HepG2 (cell line): ENCODE data around the gene GSK3A. TPM values are rescaled to one million over a fixed set of nuclear protein-coding genes. Genes with fewer than 3 reads are reported as not detected.

Experiments used
- CHD4 ChIP-seq: fragments of 200-600 bp; sonication (generic); IDR thresholded peaks from 2 replicates; pipeline ENCODE4 v1.7.0; 2017; ENCODE audit warnings: mild to moderate bottlenecking, low read length, borderline replicate concordance
- FLYWCH1 ChIP-seq: sonication (generic); formaldehyde crosslinking; IDR thresholded peaks from 2 replicates; pipeline ENCODE4 v1.8.1; 2023; ENCODE audit warnings: mild to moderate bottlenecking, missing genetic modification reagents
- FOXA3 ChIP-seq: IDR thresholded peaks from 2 replicates; pipeline ENCODE4 v1.6.1; 2016; ENCODE audit warnings: missing genetic modification reagents, missing compliant biosample characterization
- NR2F6 ChIP-seq, 2 experiments: IDR thresholded peaks; 2 replicates each; pipeline ENCODE4 v1.6.1; 2016; ENCODE audit warnings: antibody characterized with exemption in 1 of 2, mild to moderate bottlenecking in 1 of 2
- STAT5B ChIP-seq: sonication (generic); formaldehyde crosslinking; IDR thresholded peaks from 2 replicates; pipeline ENCODE4 v1.4.0; 2020; ENCODE audit warnings: missing genetic modification reagents
- SUZ12 ChIP-seq: fragments of 150-350 bp; IDR thresholded peaks from 2 replicates; pipeline ENCODE4 v1.6.1; 2014; ENCODE audit warnings: low read depth, low read length
- ZBTB21 ChIP-seq: sonication (generic); formaldehyde crosslinking; IDR thresholded peaks from 2 replicates; pipeline ENCODE4 v1.4.0; 2020; ENCODE audit warnings: missing genetic modification reagents
- ZFP82 ChIP-seq: sonication (generic); formaldehyde crosslinking; IDR thresholded peaks from 2 replicates; pipeline ENCODE4 v1.5.1; 2020; ENCODE audit warnings: mild to moderate bottlenecking, missing genetic modification reagents, borderline replicate concordance
- ZHX2 ChIP-seq, 2 experiments: sonication (generic) in 1 of 2; formaldehyde crosslinking in 1 of 2; IDR thresholded peaks; 2 replicates each; pipeline versions ENCODE4 v1.6.1 to v1.9.0; 2014 to 2022; ENCODE audit warnings: antibody characterized with exemption in 1 of 2, borderline replicate concordance in 1 of 2, inconsistent platforms in 1 of 2, low read depth in 1 of 2, missing genetic modification reagents in 1 of 2
- ZNF326 ChIP-seq: sonication (generic); formaldehyde crosslinking; IDR thresholded peaks from 2 replicates; pipeline ENCODE4 v1.4.0; 2020; ENCODE audit warnings: missing genetic modification reagents, borderline replicate concordance
- ZNF510 ChIP-seq: sonication (generic); formaldehyde crosslinking; IDR thresholded peaks from 2 replicates; pipeline ENCODE4 v1.4.0; 2020; ENCODE audit warnings: low read depth, mild to moderate bottlenecking, missing genetic modification reagents
- ZNF891 ChIP-seq: sonication (generic); formaldehyde crosslinking; IDR thresholded peaks from 2 replicates; pipeline ENCODE4 v1.5.0; 2020; ENCODE audit warnings: mild to moderate bottlenecking, missing genetic modification reagents
- polyA plus RNA-seq, 8 experiments: library from polyadenylated mRNA; depleted of rRNA in 3 of 8; stranded (reverse) in 7 of 8; unstranded in 1 of 8; fragments of >200 nt; fragmentation: Illumina TruSeq in 4 of 8; extraction: Trizol in 4 of 8; gene quantifications; 2 replicates each; pipeline versions ENCODE4 v1.2.1 to v1.2.3, GENCODE V29; 2011 to 2016; ENCODE audit warnings: low read depth in 4 of 8, missing spikeins in 1 of 8, mixed read lengths in 1 of 8; ENCODE audit not compliant: insufficient read depth in 1 of 8
- total RNA-seq, 5 experiments: library from RNA; depleted of rRNA; stranded (reverse); fragments of >200 nt; fragmentation: Illumina TruSeq; extraction: Trizol; gene quantifications; 2 replicates each; pipeline ENCODE4 v1.2.3, GENCODE V29; 2016; ENCODE audit warnings: low read depth in 1 of 5
- TF ChIP-seq, protein P1 (sequence below): sonication (generic); formaldehyde crosslinking; IDR thresholded peaks from 2 replicates; pipeline ENCODE4 v1.4.0; 2020; ENCODE audit warnings: missing genetic modification reagents, borderline replicate concordance
- TF ChIP-seq, protein P2 (sequence below): sonication (generic); formaldehyde crosslinking; IDR thresholded peaks from 2 replicates; pipeline ENCODE4 v1.9.0; 2021; ENCODE audit warnings: missing genetic modification reagents, borderline replicate concordance
- TF ChIP-seq, protein P3 (sequence below): sonication (generic); formaldehyde crosslinking; IDR thresholded peaks from 2 replicates; pipeline ENCODE4 v1.8.0; 2022; ENCODE audit warnings: missing genetic modification reagents, mild to moderate bottlenecking, moderate library complexity, borderline replicate concordance

The GSK3A gene
- total and polyA plus RNA-seq, 2 of the 13 experiments (the other 11 are each of a cell fraction or from before 2014, with no cell fraction given) = 16.9 to 52.5 TPM

DNA sequence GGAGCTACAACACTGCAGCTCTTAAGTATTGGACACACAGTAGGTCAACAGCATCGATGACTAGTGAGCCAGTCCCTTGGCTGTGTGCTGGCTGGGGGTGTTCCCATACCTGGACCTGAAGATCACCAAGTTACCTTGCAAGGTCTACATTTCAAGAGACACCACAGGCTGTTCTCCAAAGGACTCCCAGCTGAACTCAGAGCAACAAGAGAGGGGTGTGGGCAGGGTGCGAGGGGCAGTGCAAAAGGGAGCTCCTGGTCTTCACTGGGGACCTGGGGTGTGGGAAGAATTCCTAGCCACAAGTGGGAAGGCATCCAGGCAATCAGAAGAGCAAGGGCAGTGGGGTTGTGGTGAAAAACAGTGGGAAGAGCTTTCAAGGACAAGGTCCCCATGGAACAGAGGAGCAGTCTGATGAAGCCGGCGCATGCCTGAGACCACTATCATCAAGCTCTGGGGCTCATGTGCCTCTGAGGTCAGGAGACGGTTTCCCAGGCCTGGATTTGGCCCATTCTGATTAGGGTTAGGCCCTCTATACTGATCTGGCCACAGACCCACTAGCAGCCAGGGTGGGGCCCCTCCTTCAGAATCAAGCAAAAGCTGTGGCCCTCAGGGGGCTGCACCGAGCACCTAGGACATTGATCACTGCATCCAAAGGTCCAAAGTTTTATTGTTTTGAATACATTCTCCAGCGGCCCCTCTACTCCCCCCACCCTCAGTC lies 4.7 kb upstream of the GSK3A start (continued):
- no peak for TF ChIP-seq SUZ12
- TF ChIP-seq ZBTB21 (CRISPR knock-in tag) = no peak
- TF ChIP-seq ZNF891 (CRISPR knock-in tag) = no peak
- TF ChIP-seq, protein P1, sequence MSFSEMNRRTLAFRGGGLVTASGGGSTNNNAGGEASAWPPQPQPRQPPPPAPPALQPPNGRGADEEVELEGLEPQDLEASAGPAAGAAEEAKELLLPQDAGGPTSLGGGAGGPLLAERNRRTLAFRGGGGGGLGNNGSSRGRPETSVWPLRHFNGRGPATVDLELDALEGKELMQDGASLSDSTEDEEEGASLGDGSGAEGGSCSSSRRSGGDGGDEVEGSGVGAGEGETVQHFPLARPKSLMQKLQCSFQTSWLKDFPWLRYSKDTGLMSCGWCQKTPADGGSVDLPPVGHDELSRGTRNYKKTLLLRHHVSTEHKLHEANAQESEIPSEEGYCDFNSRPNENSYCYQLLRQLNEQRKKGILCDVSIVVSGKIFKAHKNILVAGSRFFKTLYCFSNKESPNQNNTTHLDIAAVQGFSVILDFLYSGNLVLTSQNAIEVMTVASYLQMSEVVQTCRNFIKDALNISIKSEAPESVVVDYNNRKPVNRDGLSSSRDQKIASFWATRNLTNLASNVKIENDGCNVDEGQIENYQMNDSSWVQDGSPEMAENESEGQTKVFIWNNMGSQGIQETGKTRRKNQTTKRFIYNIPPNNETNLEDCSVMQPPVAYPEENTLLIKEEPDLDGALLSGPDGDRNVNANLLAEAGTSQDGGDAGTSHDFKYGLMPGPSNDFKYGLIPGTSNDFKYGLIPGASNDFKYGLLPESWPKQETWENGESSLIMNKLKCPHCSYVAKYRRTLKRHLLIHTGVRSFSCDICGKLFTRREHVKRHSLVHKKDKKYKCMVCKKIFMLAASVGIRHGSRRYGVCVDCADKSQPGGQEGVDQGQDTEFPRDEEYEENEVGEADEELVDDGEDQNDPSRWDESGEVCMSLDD = no peak
- TF ChIP-seq ZNF326 (CRISPR knock-in tag) = peak; percentile 91; the same call in 1 of the 2 replicates
- TF ChIP-seq, protein P2, sequence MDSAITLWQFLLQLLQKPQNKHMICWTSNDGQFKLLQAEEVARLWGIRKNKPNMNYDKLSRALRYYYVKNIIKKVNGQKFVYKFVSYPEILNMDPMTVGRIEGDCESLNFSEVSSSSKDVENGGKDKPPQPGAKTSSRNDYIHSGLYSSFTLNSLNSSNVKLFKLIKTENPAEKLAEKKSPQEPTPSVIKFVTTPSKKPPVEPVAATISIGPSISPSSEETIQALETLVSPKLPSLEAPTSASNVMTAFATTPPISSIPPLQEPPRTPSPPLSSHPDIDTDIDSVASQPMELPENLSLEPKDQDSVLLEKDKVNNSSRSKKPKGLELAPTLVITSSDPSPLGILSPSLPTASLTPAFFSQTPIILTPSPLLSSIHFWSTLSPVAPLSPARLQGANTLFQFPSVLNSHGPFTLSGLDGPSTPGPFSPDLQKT = no peak
- no peak for TF ChIP-seq CHD4
- TF ChIP-seq ZHX2 (IDR thresholded peaks at IDR 0.05; ENCODE audit: low read depth) = no peak
- no peak for TF ChIP-seq ZHX2 (CRISPR knock-in tag; IDR thresholded peaks at IDR 0.05; ENCODE audit: borderline replicate concordance)
- TF ChIP-seq ZNF510 (CRISPR knock-in tag) = no peak
- TF ChIP-seq, protein P3, sequence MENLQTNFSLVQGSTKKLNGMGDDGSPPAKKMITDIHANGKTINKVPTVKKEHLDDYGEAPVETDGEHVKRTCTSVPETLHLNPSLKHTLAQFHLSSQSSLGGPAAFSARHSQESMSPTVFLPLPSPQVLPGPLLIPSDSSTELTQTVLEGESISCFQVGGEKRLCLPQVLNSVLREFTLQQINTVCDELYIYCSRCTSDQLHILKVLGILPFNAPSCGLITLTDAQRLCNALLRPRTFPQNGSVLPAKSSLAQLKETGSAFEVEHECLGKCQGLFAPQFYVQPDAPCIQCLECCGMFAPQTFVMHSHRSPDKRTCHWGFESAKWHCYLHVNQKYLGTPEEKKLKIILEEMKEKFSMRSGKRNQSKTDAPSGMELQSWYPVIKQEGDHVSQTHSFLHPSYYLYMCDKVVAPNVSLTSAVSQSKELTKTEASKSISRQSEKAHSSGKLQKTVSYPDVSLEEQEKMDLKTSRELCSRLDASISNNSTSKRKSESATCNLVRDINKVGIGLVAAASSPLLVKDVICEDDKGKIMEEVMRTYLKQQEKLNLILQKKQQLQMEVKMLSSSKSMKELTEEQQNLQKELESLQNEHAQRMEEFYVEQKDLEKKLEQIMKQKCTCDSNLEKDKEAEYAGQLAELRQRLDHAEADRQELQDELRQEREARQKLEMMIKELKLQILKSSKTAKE (CRISPR knock-in tag) = no peak
- no peak for TF ChIP-seq FLYWCH1
- TF ChIP-seq NR2F6 (IDR thresholded peaks at IDR 0.05) = no peak
- no peak for TF ChIP-seq NR2F6 (CRISPR knock-in tag; IDR thresholded peaks at IDR 0.05)
- no peak for TF ChIP-seq ZFP82
- TF ChIP-seq STAT5B (CRISPR knock-in tag) = no peak
- no peak for TF ChIP-seq FOXA3
